Measurements from ENCODE around the gene PARVA.

The PARVA gene

DNA sequence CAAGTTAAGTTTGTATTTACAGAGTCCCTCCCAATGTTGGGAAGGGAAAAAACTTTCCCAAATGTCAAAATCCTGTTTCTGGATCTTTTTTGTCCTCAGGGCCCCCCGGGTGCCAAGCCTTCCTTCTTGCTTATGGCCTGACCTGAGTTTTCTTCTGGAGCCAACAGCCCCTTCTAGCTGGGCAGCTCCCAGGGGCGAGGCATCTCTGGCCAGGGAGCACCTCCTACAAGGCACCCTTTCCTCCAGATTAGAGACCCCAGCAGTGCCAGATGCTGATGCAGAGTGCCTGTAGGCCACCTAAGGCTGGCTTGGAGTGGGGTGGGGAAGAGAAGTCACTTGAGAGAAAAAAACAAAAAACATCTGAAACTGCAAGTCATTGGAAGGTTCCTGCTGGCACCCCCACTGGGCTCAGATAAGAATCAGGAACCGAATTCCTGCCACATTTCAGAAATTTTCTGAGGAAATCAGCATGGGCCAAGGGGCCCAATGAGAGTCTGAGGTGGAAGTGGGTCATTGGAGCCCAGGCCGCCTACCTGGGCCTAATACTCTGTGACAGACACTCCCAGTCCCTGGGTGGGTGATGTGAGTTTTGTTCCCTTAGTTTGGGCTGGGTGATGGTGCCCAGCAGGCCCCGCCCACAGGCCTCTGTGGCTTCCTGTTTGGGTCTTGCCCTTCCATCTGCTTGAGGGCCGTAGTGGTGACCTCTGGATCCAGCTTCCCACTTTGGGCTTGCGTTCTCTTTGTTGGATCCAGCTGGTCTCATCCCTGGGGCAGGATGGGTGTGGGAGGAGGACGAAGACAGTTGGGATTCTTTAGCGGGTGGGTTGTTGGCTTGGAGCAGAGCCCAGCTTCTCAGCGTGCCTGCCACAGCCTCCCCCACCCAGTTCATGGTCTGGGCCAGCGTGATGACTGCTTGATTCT lies 40.6 kb downstream of the PARVA start:
- TF ChIP-seq, protein P1, sequence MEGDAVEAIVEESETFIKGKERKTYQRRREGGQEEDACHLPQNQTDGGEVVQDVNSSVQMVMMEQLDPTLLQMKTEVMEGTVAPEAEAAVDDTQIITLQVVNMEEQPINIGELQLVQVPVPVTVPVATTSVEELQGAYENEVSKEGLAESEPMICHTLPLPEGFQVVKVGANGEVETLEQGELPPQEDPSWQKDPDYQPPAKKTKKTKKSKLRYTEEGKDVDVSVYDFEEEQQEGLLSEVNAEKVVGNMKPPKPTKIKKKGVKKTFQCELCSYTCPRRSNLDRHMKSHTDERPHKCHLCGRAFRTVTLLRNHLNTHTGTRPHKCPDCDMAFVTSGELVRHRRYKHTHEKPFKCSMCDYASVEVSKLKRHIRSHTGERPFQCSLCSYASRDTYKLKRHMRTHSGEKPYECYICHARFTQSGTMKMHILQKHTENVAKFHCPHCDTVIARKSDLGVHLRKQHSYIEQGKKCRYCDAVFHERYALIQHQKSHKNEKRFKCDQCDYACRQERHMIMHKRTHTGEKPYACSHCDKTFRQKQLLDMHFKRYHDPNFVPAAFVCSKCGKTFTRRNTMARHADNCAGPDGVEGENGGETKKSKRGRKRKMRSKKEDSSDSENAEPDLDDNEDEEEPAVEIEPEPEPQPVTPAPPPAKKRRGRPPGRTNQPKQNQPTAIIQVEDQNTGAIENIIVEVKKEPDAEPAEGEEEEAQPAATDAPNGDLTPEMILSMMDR (IDR thresholded peaks at IDR 0.05; ENCODE audit: insufficient read depth, low read depth, low read length, missing control alignments): no peak
- no peak overlapping the region for H3K4me3 ChIP-seq (ENCODE audit: low read length)
- no peak for DNase-seq (ENCODE audit: low read depth)

DNA sequence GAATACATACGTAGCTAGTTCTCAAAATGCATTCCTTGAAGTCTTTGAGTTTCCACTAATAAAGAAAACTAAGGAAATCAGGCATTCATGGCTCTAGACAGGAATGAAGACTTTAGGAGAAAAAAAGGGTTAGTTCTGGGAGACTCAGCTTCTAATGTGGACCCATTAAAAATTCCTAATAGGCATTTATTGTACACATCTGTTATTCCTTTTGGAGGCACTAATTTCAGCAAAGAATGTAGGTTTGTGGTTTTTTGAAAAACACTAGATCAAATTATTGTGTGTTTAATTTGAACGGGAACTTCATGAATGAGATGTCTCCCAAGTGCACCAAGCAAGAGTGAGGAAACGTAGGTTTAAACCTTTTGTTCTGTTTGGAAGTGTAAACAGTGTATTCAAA lies 42.7 kb downstream of the PARVA start:
- TF ChIP-seq, protein P1 (IDR thresholded peaks at IDR 0.05; ENCODE audit: insufficient read depth, low read depth, low read length, missing control alignments): no peak
- no peak for DNase-seq (ENCODE audit: low read depth)
- no peak overlapping the region for H3K4me3 ChIP-seq (ENCODE audit: low read length)

DNA sequence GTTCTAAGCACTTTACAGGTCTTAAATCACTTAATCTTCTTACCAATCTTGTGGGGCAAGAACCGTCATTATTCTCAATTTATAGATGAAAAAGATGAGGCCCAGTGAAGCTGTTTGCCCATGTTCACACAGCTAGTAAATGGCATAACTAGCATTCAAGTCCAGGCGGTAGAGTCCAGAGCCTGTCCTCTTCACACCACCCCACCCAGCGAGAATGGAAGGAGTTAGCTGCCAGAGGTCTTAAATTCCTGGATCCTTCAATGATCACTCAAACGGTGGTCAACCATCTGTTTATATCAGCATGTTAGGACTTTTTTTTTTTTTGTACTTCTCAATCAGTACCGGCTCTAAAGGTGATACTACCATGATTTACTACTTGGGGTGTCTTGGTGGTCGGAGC lies 43.3 kb downstream of the PARVA start:
- no peak for DNase-seq (ENCODE audit: low read depth)
- TF ChIP-seq, protein P1 (IDR thresholded peaks at IDR 0.05; ENCODE audit: insufficient read depth, low read depth, low read length, missing control alignments): no peak
- H3K4me3 ChIP-seq (ENCODE audit: low read length): no peak overlapping the region

DNA sequence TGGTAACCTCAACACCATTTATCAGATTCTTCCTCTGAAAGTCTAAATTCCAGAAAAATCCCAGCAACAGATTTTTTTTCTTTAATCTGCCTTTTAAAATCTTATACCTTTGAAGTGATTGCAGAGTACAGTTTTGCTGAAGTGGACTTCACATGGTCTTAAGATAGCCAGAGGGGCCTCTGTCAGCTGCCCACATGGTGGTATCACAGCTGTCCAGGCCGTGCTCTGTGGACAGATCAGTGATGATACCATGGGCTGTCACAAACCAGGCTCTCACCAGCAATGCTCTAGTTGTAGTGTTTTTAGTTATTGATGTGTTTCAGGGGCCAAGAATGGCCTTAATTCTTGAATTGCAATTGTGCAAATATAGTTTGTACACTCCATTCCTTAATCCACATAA lies 44.0 kb downstream of the PARVA start:
- DNase-seq (ENCODE audit: low read depth): no peak
- TF ChIP-seq, protein P1 (IDR thresholded peaks at IDR 0.05; ENCODE audit: insufficient read depth, low read depth, low read length, missing control alignments): no peak

DNA sequence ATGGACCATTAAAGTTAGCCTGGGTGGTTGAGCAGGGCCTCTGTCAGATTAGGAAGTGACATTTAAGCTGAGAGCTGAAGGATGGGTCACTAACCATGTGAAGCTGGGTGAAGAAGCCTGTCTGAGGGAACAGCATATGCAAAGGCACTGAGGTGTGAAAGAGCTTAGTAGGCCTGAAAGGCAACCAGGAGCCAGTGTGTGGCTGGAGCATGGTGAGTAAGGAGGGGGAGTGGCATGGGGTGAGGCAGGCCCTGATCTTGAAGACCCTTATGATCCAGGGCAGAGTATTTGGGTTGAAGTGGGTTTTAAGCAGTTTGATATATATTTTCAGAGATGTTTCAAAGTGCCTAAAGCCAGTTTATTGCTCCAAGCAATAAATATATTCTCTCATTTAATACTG lies 48.8 kb downstream of the PARVA start:
- TF ChIP-seq, protein P1 (IDR thresholded peaks at IDR 0.05; ENCODE audit: insufficient read depth, low read depth, low read length, missing control alignments): no peak
- H3K4me3 ChIP-seq (ENCODE audit: low read length): no peak overlapping the region
- no peak for DNase-seq (ENCODE audit: low read depth)

More for the DNA sequence above, 44.0 kb downstream of the PARVA start:
- H3K4me3 ChIP-seq (ENCODE audit: low read length): no peak overlapping the region

DNA sequence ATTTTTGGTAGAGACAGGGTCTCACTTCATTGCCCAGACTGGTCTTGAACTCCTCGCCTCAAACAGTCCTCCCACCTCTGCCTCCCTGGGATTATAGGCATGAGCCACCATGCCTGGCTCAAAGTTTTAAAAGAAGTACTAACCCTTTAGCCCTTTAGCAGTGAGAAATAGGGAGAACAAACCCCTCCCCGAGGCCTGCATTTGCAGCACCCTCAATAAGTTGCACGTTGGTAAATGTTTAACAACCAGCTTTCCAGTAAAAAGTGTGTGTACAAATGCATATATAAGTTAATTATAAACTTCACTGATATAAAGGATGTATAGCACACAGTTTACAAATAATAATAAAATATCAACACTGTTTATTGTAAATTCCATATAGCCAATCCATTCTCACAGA lies 51.8 kb downstream of the PARVA start:
- DNase-seq (ENCODE audit: low read depth): no peak
- H3K4me3 ChIP-seq (ENCODE audit: low read length): no peak overlapping the region
- TF ChIP-seq, protein P1 (IDR thresholded peaks at IDR 0.05; ENCODE audit: insufficient read depth, low read depth, low read length, missing control alignments): no peak

DNA sequence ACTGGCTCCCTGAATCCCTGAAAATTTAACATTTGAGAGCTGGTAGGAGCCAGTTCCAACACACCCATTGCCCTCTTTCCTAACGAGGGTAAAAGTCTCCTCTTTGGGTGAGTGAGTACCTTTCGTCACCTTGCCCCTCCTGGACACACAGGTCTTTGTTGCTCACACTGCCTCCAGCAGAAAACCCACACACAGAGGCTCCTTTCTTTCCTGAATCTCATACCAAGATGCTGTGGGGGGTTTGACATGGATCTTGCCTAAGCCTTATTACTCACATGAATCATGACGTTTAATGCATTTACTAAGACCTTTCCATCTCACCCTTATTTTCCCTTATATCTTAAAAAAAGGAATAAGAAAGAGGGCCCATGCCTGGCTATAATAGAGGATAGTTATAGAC lies 53.0 kb downstream of the PARVA start:
- TF ChIP-seq, protein P1 (IDR thresholded peaks at IDR 0.05; ENCODE audit: insufficient read depth, low read depth, low read length, missing control alignments): no peak
- peak; percentile 80 for DNase-seq (ENCODE audit: low read depth)
- no peak overlapping the region for H3K4me3 ChIP-seq (ENCODE audit: low read length)
